NCI-H146 treated with DMSO at 0.1 percent for 48 hours (cell line): Measurements from ENCODE around the gene RANBP10.

Experiments
- DNase-seq: peaks from one replicate; lab custom pipeline; 2025; ENCODE audit not compliant: unreplicated experiment; lab: John Stamatoyannopoulos, UW

RANBP10 gene

GRCh38 chr16:67828651-67829050, 22.3 kb upstream of the RANBP10 start:
- DNase-seq: no peak

- DNase-seq: no peak
Measured at GRCh38 chr16:67825906-67826305, 19.5 kb upstream of the RANBP10 start.

DNA sequence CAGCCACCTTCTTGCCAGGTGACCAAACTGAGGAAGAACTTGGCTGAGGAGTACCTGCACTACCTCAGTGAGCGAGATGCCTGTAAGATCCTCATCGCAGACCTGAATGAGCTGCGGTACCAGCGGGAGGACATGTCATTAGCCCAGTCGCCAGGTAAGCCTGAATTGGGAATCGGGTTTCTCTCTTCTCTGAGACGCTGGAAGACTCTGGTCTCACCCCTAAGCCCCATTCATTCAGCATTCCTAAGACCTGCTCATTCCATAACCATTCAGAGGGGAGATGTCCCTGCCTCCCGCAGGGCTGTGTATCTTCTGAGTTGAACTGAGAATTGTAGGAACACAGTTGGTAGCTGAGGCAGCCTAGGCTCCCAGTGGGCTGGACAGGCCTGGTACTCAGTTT, 18.8 kb upstream of the RANBP10 start:
- no peak for DNase-seq

DNA sequence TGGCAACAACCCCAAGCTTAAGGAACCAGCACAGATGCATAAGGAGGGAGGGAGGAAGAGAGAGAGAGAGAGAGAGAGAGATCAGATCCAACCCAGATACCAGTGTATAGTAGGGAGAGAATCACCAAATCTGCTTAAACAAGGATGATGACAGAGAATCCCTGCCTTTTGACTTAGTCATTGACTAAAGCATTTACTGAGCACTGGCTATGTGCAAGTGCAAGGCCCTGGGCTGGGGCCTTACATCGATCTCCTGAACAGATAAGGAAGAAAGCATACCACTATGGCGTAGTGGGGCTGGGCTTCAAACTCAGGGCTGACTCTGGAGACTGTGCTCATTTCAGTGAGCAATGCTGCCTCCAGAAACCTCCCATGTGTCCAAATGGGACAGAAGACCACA, 16.2 kb upstream of the RANBP10 start:
- DNase-seq: no peak

- DNase-seq: no peak
Measured at GRCh38 chr16:67820608-67821259, 14.4 kb upstream of the RANBP10 start.

DNA sequence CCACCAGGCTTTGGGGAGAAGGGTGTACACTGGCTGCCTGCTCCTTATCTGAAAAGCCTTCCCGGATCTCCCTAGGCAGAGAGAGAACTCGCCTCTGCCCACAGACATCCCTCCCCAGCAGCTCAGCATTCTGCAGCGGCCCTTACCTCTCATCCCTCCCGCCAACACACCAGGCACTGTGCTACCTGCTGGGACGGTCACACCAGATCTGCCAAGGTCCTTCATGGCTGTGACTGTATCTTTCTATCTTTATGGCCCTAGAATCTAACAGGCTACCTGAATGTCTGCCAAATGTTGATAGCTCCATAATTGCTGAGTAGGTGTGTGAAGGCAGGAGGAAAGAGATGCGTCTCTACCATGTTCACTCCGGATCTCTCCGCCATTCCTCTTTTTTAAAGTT, 8.2 kb upstream of the RANBP10 start:
- DNase-seq: no peak

DNA sequence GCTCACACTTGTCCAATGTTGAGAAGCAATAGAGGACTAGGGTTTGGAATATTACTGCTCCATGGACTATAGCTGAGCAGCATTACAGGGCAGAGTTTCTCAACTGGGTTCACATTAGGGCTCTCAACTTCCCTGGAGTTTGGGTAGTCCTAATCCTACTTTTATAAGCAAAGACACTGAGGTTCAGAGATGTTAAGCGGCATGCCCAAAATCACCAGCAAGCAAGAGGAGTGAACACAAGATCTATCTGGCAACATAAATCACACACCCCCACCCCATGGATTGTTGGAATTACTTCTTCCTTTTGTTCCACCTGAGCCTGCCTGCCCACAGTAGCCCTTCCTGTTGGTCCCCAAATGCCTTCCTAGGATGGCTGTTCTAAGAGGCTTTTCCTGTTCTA, 5.5 kb upstream of the RANBP10 start:
- no peak for DNase-seq

DNA sequence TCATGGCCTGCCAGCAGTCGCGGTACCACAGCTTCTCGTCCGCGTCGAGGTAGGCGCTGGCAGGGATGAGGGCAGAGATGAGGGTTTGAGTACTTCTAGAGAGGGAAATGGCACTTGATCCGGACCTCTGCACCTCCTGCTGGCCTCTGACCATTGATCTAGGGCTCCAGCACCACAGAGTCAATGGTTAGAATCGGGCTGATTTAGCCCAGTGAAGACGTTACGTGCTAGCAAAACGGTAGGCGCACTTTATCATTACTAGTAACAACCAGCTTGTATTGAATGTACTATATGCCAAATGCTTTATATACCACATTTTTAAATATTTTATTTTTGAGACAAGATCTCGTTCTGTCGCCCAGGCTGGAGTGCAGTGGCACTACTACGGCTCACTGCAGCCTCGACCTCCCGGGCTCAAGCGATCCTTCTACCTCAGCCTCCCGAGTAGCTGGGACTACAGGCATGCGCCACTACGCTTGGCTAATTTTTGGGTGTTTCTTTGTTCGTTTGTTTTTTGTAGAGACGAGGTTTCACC, 855 bp upstream of the RANBP10 start:
- DNase-seq: no peak

DNA sequence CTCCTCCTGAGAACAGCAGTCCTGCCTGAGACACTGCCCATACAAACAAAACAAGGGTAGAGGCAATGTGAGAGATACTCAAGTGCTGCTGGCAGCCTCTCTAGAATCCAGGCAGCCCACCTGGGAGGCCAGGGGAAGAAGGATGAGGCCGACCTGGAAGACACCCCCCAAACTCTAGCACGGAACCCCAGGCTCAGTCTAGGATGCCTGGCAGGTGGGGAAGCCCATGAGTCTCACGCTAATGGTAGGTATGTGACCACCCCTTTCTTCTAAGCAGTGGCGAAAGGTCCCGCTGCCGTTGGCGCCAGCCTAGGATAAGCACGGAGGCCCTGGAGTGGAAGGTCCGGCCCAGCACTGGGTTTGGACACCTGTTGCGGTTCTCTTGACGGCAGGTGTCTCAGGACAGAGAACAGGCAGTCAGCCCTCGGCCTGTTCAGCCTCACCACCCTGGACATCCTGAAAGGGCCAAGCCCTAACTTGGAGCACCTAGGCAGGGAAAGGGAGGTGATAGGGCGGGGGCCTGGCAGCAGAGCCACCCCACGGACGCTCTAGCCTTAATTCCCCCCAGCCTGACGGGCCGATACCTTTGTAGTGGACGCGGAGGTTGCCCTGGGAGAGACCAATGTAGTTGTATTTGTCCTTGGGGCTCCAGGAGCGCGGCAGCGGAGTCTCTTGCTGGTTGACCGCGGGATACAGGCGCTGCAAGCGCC, 487 bp downstream of the RANBP10 start:
- no peak for DNase-seq

- DNase-seq: no peak
Measured at GRCh38 chr16:67804853-67805542, 1.4 kb downstream of the RANBP10 start.

GRCh38 chr16:67803894-67804293, 2.5 kb downstream of the RANBP10 start:
- no peak for DNase-seq

GRCh38 chr16:67801883-67802282, 4.5 kb downstream of the RANBP10 start:
- DNase-seq: no peak

DNA sequence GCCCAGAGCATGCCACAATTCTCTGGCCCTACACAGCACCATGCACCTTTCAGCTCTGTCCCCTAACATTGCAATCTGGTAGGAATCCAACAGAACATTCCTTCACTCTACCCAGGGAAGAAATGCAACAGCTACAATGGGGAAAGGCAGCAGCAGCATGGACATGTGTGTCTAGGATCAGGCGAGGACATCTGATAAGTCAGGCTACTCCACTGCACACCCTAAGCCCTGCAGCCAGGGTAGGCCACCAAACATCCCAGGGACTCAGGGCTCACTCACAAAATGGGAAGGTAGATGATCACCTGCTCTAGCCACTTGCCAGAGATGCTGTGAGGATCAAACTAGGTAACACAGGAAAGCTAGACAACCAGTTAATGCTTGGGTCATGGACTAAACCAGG, 5.1 kb downstream of the RANBP10 start:
- DNase-seq: no peak

- DNase-seq: no peak
Measured at GRCh38 chr16:67800338-67800926, 5.9 kb downstream of the RANBP10 start.

DNA sequence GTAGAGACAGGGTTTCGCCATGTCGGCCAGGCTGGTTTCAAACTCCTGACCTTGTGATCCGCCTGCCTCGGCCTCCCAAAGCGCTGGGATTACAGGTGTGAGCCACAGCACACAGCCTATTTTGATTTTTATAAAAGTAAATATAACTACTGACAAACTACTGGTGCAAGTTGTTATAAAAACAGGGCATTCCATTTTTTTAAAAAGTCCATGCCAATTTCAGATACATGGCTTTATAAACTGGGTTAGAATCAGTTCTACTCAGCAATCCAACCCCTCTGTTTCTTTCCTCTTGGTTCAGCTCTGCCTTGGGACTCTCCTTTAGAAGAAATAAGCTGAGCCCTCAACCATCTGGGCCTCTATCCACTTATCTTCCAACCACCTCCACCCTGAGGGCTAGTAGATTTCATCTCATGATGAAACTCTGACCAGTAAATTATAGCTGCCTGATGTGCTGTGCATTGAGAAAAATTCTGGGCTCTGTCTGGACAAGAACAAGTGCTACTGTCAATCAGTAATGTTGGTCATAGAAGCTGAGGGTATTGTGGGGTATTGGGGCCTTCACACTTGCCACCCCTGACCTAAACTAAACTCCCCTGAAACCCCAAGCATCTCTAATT, 10.2 kb downstream of the RANBP10 start:
- DNase-seq: no peak

DNA sequence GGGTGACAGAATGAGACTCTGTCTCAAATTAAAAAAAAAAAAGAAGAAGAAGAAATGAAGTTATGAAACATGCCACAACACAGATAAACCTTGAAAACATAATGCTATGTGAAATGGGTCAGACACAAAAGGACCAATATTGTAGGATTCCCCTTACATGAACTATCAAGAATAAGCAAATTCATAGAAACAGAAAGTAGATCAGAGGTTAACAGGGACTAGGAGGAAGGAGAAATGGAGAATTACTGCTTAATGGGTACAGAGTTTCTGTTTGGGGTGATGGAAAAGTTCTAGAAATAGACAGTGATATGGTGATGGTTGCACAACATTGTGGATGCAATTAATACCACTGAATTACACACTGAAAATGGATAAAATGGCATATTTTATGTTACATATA, 16.3 kb downstream of the RANBP10 start:
- DNase-seq: no peak

GRCh38 chr16:67786491-67786890, 19.9 kb downstream of the RANBP10 start:
- DNase-seq: no peak

GRCh38 chr16:67783353-67783725, 23.0 kb downstream of the RANBP10 start:
- no peak for DNase-seq

- DNase-seq: no peak
Measured at GRCh38 chr16:67782567-67783352, 23.6 kb downstream of the RANBP10 start.

DNA sequence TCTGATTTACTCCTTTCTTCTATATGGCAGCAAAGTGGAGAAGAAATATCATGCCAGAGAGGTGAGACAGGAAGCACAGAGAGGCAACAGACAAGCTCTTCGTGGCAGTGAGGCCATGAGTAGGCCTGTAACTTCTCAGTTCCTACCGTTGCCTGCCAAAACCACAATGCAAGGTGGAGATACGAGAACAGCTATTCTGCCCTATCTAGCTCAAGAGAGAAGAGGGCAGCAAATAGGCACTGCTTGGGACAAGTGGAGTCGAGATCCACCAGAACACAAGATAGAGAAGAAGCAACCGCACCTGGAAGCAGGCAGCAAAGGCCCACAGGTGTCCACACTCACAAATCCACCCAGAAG, 24.8 kb downstream of the RANBP10 start:
- no peak for DNase-seq
